ENCODE results near the gene LRRC53.

LRRC53 gene

GRCh38 chr1:74512170-74512915 is at the start of gene LRRC53:
LRRC53 (minus strand) TSS chr1:74512611; CDS start chr1:74483349, 29,262 bp downstream.
- in situ Hi-C loops (cut with HindIII; ENCODE audit: low sequenced_read_pairs), result no loop called here

- in situ Hi-C loops (cut with HindIII; ENCODE audit: low sequenced_read_pairs), result no loop called here
These were observed 37.5 kb upstream of the LRRC53 start for GRCh38 chr1:74549932-74550331.

- in situ Hi-C loops (cut with HindIII; ENCODE audit: low sequenced_read_pairs), result no loop called here
These were observed 36.7 kb upstream of the LRRC53 start for GRCh38 chr1:74548961-74549750.

GRCh38 chr1:74545821-74546220 is 33.4 kb upstream of the LRRC53 start:
- in situ Hi-C loops (cut with HindIII; ENCODE audit: low sequenced_read_pairs), result no loop called here

GRCh38 chr1:74534241-74534640 is 21.8 kb upstream of the LRRC53 start:
- in situ Hi-C loops (cut with HindIII; ENCODE audit: low sequenced_read_pairs), result no loop called here

GRCh38 chr1:74531796-74532195 is 19.4 kb upstream of the LRRC53 start:
- in situ Hi-C loops (cut with HindIII; ENCODE audit: low sequenced_read_pairs), result no loop called here

GRCh38 chr1:74530892-74531291 is 18.5 kb upstream of the LRRC53 start:
- in situ Hi-C loops (cut with HindIII; ENCODE audit: low sequenced_read_pairs), result no loop called here

- in situ Hi-C loops (cut with HindIII; ENCODE audit: low sequenced_read_pairs), result no loop called here
These were observed 15.7 kb upstream of the LRRC53 start for GRCh38 chr1:74528123-74528522.

GRCh38 chr1:74526708-74527107 is 14.3 kb upstream of the LRRC53 start:
- in situ Hi-C loops (cut with HindIII; ENCODE audit: low sequenced_read_pairs), result no loop called here

GRCh38 chr1:74523873-74524480 is 11.6 kb upstream of the LRRC53 start:
- in situ Hi-C loops (cut with HindIII; ENCODE audit: low sequenced_read_pairs), result no loop called here

- in situ Hi-C loops (cut with HindIII; ENCODE audit: low sequenced_read_pairs), result no loop called here
These were observed 9.7 kb upstream of the LRRC53 start for GRCh38 chr1:74522148-74522547.

- in situ Hi-C loops (cut with HindIII; ENCODE audit: low sequenced_read_pairs), result no loop called here
These were observed 5.2 kb upstream of the LRRC53 start for GRCh38 chr1:74517599-74518051.

GRCh38 chr1:74513411-74514300 is 1.2 kb upstream of the LRRC53 start:
- in situ Hi-C loops (cut with HindIII; ENCODE audit: low sequenced_read_pairs), result no loop called here

- in situ Hi-C loops (cut with HindIII; ENCODE audit: low sequenced_read_pairs), result no loop called here
These were observed 4.0 kb downstream of the LRRC53 start for GRCh38 chr1:74508449-74508848.

GRCh38 chr1:74505928-74506710 is 6.3 kb downstream of the LRRC53 start:
- in situ Hi-C loops (cut with HindIII; ENCODE audit: low sequenced_read_pairs), result no loop called here

GRCh38 chr1:74504933-74505512 is 7.4 kb downstream of the LRRC53 start:
- in situ Hi-C loops (cut with HindIII; ENCODE audit: low sequenced_read_pairs), result no loop called here

- in situ Hi-C loops (cut with HindIII; ENCODE audit: low sequenced_read_pairs), result no loop called here
These were observed 8.1 kb downstream of the LRRC53 start for GRCh38 chr1:74504125-74504932.

- in situ Hi-C loops (cut with HindIII; ENCODE audit: low sequenced_read_pairs), result no loop called here
These were observed 9.6 kb downstream of the LRRC53 start for GRCh38 chr1:74502858-74503257.

- in situ Hi-C loops (cut with HindIII; ENCODE audit: low sequenced_read_pairs), result no loop called here
These were observed 10.0 kb downstream of the LRRC53 start for GRCh38 chr1:74502432-74502831.
